ENCODE results near the gene DAPK1. TPM values are rescaled to one million over a fixed set of nuclear protein-coding genes. Genes with fewer than 3 reads are reported as not detected.

The DAPK1 gene
- total RNA-seq, 4 donors from 2014 or later, result 14.5 to 28.3 (median 20.7) TPM

- intact Hi-C loops (cut with DNase I; ENCODE audit: low total_unique reads), result no loop called here
Observed at GRCh38 chr9:87577746-87578145, 80.1 kb downstream of the DAPK1 start.

GRCh38 chr9:87578625-87579024, 81.0 kb downstream of the DAPK1 start:
- in situ Hi-C loops (cut with MboI; ENCODE audit: low pct_ligation_motif_present in 1 of 4, low pct_unique_long_range_greater_than_20kb in 1 of 4, low sequenced_read_pairs in 3 of 4) (no loop called here), intact Hi-C loops (cut with DNase I; ENCODE audit: low total_unique reads) (no loop called here)
- WGBS, 2 donors (ENCODE audit: low coverage in 1 of 2), result 75% methylated on average over 1 to 2 of the region's 2 CpGs
- no peaks in the 10 kb centered on the region for H3K9me3 ChIP-seq
- no peaks in the 10 kb centered on the region for H3K36me3 ChIP-seq
- H3K4me3 ChIP-seq, result no peak overlapping the region
- peaks cover 0 to 34% (median 13%) of the 10 kb centered on the region in 4 donors for H3K4me1 ChIP-seq
- TF ChIP-seq POLR2A (IDR thresholded peaks at IDR 0.05), result no peak
- no peak for TF ChIP-seq POLR2AphosphoS5 (IDR thresholded peaks at IDR 0.05)
- TF ChIP-seq, protein P1, sequence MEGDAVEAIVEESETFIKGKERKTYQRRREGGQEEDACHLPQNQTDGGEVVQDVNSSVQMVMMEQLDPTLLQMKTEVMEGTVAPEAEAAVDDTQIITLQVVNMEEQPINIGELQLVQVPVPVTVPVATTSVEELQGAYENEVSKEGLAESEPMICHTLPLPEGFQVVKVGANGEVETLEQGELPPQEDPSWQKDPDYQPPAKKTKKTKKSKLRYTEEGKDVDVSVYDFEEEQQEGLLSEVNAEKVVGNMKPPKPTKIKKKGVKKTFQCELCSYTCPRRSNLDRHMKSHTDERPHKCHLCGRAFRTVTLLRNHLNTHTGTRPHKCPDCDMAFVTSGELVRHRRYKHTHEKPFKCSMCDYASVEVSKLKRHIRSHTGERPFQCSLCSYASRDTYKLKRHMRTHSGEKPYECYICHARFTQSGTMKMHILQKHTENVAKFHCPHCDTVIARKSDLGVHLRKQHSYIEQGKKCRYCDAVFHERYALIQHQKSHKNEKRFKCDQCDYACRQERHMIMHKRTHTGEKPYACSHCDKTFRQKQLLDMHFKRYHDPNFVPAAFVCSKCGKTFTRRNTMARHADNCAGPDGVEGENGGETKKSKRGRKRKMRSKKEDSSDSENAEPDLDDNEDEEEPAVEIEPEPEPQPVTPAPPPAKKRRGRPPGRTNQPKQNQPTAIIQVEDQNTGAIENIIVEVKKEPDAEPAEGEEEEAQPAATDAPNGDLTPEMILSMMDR (IDR thresholded peaks at IDR 0.05), result no peak
- no peak for TF ChIP-seq EP300 (IDR thresholded peaks at IDR 0.05; ENCODE audit: low read depth)
- no peak for DNase-seq
- no peaks in the 10 kb centered on the region for H3K27me3 ChIP-seq
- H3K27ac ChIP-seq, result no peak overlapping the region

More at GRCh38 chr9:87577746-87578145, 80.1 kb downstream of the DAPK1 start:
- in situ Hi-C loops (cut with MboI; ENCODE audit: low pct_ligation_motif_present in 1 of 4, low pct_unique_long_range_greater_than_20kb in 1 of 4, low sequenced_read_pairs in 3 of 4), result no loop called here
- DNase-seq, result no peak
- Histone ChIP-seq H3K36me3 (no peaks in the 10 kb centered on the region), H3K4me3 (no peak overlapping the region), H3K27ac (no peak overlapping the region), H3K9me3 (no peaks in the 10 kb centered on the region), H3K27me3 (no peaks in the 10 kb centered on the region), H3K4me1 (peaks cover 0 to 34% (median 13%) of the 10 kb centered on the region in 4 donors)
- TF ChIP-seq EP300 (IDR thresholded peaks at IDR 0.05; ENCODE audit: low read depth) (no peak), POLR2AphosphoS5 (IDR thresholded peaks at IDR 0.05) (no peak), POLR2A (IDR thresholded peaks at IDR 0.05) (no peak)
- TF ChIP-seq, protein P1 (IDR thresholded peaks at IDR 0.05), result no peak
- 84 to 85% methylated on average over 7 of the region's 7 CpGs for WGBS, 2 donors (ENCODE audit: low coverage in 1 of 2)

GRCh38 chr9:87579781-87580541, 82.3 kb downstream of the DAPK1 start:
- Histone ChIP-seq H3K4me3 (no peak overlapping the region), H3K27ac (peak overlapping the region in 2 of 4 donors; percentile 16 to 63)

DNA sequence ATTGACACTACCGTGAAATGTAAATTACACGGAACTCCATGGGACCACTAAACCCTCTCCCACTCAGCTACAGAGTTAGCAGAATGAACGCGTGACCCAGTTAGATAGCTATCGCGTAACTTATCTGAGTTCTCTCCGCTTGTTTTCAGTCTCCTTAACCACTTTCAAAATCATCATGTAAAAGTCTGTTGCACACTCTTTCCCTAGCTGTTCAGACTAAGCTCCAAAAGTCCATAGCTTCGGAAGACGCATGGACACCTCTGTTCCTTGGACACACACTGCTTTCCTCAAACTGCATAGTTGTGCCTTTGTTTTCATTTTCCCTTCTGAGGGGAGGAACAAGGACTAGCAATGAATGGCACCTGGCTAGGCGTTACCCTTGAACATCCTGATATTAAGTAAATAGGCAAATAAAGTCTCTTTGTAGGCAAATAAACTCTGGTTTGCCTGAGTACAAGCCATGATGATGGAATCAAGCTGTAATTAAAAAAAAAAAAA, 83.3 kb downstream of the DAPK1 start:
- intact Hi-C loops (cut with DNase I; ENCODE audit: low total_unique reads), result no loop called here
- no peaks in the 10 kb centered on the region for H3K27me3 ChIP-seq
- 78 to 82% methylated on average over 10 of the region's 10 CpGs for WGBS, 2 donors (ENCODE audit: low coverage in 1 of 2)
- no peak for TF ChIP-seq POLR2AphosphoS5 (IDR thresholded peaks at IDR 0.05)
- TF ChIP-seq, protein P1 (IDR thresholded peaks at IDR 0.05), result no peak
- TF ChIP-seq POLR2A (IDR thresholded peaks at IDR 0.05), result no peak
- TF ChIP-seq EP300 (IDR thresholded peaks at IDR 0.05; ENCODE audit: low read depth), result no peak
- no peaks in the 10 kb centered on the region for H3K9me3 ChIP-seq
- no peak for DNase-seq
- no peak overlapping the region for H3K4me3 ChIP-seq
- peak overlapping the region; percentile 48 to 71 (median 58) for H3K27ac ChIP-seq
- peaks cover 0 to 34% (median 13%) of the 10 kb centered on the region in 4 donors for H3K4me1 ChIP-seq
- no peaks in the 10 kb centered on the region for H3K36me3 ChIP-seq
- in situ Hi-C loops (cut with MboI; ENCODE audit: low pct_ligation_motif_present in 1 of 4, low pct_unique_long_range_greater_than_20kb in 1 of 4, low sequenced_read_pairs in 3 of 4), result no loop called here

More at GRCh38 chr9:87579781-87580541, 82.3 kb downstream of the DAPK1 start:
- H3K9me3 ChIP-seq, result no peaks in the 10 kb centered on the region
- in situ Hi-C loops (cut with MboI; ENCODE audit: low pct_ligation_motif_present in 1 of 4, low pct_unique_long_range_greater_than_20kb in 1 of 4, low sequenced_read_pairs in 3 of 4) (no loop called here), intact Hi-C loops (cut with DNase I; ENCODE audit: low total_unique reads) (no loop called here)
- H3K4me1 ChIP-seq, result peaks cover 0 to 34% (median 13%) of the 10 kb centered on the region in 4 donors
- no peak for TF ChIP-seq EP300 (IDR thresholded peaks at IDR 0.05; ENCODE audit: low read depth)
- TF ChIP-seq POLR2A (IDR thresholded peaks at IDR 0.05), result no peak
- TF ChIP-seq POLR2AphosphoS5 (IDR thresholded peaks at IDR 0.05), result no peak
- TF ChIP-seq, protein P1 (IDR thresholded peaks at IDR 0.05), result no peak
- no peaks in the 10 kb centered on the region for H3K27me3 ChIP-seq
- 79 to 92% methylated on average over 2 of the region's 2 CpGs for WGBS, 2 donors (ENCODE audit: low coverage in 1 of 2)
- DNase-seq, result no peak
- H3K36me3 ChIP-seq, result no peaks in the 10 kb centered on the region

All from transverse colon (tissue), 4 donors.